GM18507 (cell line): ENCODE measurements around the gene FGFBP3.

Experiments
- DNase-seq: peaks from one replicate; pipeline ENCODE4 v3.0.0; 2011; ENCODE audit warnings: low read depth; ENCODE audit not compliant: insufficient read length; ENCODE audit errors: extremely low spot score
- FAIRE-seq: peaks from 2 replicates; lab custom pipeline; 2011; peaks lifted over from hg19 to GRCh38; lab: Jason Lieb, UNC

FGFBP3 gene

GRCh38 chr10:91864744-91865143 lies 44.5 kb downstream of the FGFBP3 start:
- FAIRE-seq, result no peak
- DNase-seq, result no peak

- no peak for DNase-seq
Observed at GRCh38 chr10:91864099-91864498, 45.2 kb downstream of the FGFBP3 start.

GRCh38 chr10:91860885-91861284 lies 48.4 kb downstream of the FGFBP3 start:
- FAIRE-seq, result no peak
- DNase-seq, result no peak

More at GRCh38 chr10:91864099-91864498, 45.2 kb downstream of the FGFBP3 start:
- no peak for FAIRE-seq

GRCh38 chr10:91856637-91857036 lies 52.6 kb downstream of the FGFBP3 start:
- no peak for DNase-seq

More at GRCh38 chr10:91856637-91857036, 52.6 kb downstream of the FGFBP3 start:
- peak; percentile 50 for FAIRE-seq
